ENCODE measurements around the gene COL4A2.

COL4A2 gene

GRCh38 chr13:110503979-110504499, 197.0 kb downstream of the COL4A2 start:
- no peak for DNase-seq

- DNase-seq = no peak
Observed at GRCh38 chr13:110505594-110505993, 198.5 kb downstream of the COL4A2 start.

- no peak for DNase-seq
Observed at GRCh38 chr13:110506396-110506795, 199.3 kb downstream of the COL4A2 start.

- no peak for DNase-seq
Observed at GRCh38 chr13:110506859-110507566, 199.9 kb downstream of the COL4A2 start.

DNA sequence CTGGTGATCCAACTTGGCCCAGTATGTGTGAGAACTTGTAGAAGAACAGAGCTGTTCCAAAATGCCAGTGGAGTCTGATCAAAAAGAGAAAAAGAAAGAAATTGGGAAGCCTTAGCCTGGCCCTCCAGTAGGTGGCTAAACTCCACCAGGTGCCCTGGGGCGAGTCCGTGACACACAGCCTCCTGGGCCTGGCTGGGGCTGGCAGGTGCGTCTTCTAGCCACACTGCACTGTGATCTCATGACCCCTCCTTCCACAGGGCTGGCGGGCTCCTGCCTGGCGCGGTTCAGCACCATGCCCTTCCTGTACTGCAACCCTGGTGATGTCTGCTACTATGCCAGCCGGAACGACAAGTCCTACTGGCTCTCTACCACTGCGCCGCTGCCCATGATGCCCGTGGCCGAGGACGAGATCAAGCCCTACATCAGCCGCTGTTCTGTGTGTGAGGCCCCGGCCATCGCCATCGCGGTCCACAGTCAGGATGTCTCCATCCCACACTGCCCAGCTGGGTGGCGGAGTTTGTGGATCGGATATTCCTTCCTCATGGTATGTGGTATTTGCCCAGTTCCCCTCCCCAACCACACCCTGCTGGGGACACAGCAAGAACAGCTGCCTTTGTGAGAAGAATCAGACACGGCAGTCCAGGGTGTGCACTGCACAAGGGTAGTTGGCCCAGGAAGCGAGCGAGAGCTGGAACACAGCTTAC, 200.7 kb downstream of the COL4A2 start:
- DNase-seq = no peak

DNA sequence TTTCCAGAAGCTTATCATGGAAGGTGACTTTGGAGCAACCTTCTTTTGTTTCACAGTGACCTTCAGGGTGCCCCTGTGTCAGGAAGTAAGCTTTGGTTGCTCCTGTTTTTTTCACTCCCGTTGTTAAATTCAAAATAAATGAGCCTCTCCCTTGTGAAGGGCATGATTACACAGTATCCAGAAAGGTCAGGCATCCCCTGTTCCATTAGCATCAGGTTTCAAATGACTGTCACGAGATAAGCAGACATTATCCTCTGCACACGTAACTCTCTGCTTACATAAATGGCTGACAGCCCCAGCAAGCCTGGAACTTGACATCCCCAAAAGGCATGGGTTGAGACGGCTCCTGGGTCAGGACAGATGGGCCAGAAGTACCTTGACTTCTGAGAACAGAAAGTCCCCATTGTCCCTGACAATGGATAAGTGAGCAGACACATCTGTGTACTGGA, 202.4 kb downstream of the COL4A2 start:
- DNase-seq = no peak

- DNase-seq = no peak
Observed at GRCh38 chr13:110509971-110510786, 203.1 kb downstream of the COL4A2 start.

- DNase-seq = no peak
Observed at GRCh38 chr13:110511509-110512181, 204.6 kb downstream of the COL4A2 start.

- DNase-seq = no peak
Observed at GRCh38 chr13:110512198-110512740, 205.2 kb downstream of the COL4A2 start.

- DNase-seq = no peak
Observed at GRCh38 chr13:110516500-110516899, 209.4 kb downstream of the COL4A2 start.

GRCh38 chr13:110517505-110518225, 210.6 kb downstream of the COL4A2 start:
- no peak for DNase-seq

- no peak for DNase-seq
Observed at GRCh38 chr13:110518226-110518525, 211.1 kb downstream of the COL4A2 start.

DNA sequence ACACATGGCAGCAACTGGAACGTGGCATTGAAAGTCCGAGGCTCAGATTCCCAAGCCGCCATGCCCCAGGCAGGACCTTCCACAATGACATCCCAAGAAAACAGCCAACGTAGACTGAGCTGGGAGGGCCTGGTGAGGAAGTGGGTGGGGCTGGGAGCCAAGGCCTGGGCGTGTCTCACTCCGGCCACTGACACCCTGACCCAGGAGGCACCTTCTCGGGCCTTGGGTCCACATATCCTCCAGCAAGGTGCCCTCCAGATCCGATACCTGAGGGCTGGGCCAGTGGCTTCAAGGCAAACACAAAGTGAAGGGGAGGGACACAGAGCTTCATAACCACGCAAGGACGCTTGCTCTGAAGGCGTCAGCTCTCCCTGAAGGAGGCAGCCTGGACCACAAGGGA, 211.5 kb downstream of the COL4A2 start:
- no peak for DNase-seq

DNA sequence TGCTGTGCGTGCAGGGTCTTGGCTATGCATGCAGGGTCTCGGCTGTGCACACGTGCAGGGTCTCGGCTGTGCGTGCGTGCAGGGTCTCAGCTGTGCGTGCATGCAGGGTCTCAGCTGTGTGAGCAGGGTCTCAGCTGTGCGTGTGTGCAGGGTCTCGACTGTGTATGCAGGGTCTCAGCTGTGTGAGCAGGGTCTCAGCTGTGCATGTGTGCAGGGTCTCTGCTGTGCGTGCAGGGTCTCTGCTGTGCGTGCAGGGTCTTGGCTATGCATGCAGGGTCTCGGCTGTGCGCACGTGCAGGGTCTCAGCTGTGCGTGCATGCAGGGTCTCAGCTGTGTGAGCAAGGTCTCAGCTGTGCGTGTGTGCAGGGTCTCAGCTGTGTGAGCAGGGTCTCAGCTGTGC, 212.0 kb downstream of the COL4A2 start:
- no peak for DNase-seq

DNA sequence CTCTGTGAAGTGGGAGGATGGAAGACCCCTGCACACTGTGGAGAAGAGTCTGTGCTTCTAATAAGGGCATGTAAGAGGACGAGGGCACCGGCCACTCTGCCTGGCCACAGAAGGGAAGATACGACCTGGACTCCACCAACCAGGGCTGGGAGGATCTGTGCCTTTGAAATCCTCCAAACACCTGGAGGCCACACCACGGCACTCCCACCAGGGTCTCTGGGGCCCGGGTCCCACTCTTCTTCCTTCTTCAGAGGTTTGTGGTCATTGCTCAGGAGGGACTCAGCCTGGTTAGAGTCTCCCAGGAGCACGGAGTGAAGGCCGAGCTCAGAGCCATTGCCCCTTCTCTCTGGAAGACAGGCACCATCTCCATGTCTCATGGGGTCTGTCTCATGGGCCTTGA, 212.4 kb downstream of the COL4A2 start:
- DNase-seq = no peak

GRCh38 chr13:110520431-110521295, 213.6 kb downstream of the COL4A2 start:
- DNase-seq = no peak

DNA sequence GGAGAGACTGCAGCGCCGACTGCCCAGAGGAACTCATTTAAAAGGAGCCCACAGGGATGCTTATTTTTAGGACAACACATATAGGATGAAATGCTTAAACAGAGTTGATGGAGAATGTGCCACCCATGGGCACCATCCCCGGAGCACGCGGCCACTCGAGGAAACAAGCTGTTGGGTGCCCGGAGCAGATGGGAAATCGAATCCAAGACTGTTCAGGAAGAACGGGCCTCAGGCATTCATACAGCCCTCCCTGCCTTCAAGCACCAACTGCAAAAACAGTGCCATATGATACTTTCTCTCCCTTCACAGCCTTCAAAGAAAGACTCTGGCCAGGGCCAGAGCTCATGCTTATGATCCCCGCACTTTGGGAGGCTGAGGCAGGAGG, 214.2 kb downstream of the COL4A2 start:
- no peak for DNase-seq

DNA sequence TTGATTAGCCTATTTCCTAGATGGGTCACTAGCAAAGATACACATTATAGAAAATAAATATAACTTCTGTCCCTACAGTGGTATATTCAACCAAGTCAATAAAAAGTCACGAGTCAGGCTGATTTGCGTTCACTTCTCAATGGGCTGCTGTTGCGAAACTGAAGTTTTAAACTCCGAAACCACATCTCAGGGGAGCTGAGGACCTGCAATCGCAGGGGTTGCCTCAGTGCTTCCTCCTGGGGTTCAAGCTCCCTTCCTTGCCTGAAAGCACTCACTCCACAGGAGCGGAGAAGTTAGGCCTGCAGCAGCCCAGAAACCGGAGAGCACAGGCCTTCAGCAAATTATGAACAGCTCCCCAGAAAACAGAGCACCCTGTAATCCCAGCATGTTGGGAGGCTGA, 214.9 kb downstream of the COL4A2 start:
- DNase-seq = no peak

DNA sequence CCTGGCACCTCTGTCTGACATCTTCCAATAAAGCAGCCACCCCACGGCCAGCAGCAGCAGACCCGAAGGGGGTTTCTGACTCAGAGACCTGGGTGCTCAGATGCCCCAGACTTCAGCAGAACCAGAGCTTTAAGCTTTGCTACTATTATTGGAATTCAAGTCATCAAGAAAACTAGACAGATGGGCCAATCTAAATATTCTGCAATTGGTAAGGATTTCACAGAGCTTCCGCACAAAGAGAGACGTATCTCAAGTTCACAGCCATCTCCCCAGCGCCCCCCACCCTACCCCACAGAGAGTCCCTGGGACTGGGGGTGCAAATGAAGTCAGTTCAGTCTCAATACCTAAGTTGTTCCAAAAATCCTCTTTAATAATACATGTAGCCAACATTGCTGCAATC, 215.6 kb downstream of the COL4A2 start:
- DNase-seq = no peak

GRCh38 chr13:110523180-110523579, 216.1 kb downstream of the COL4A2 start:
- no peak for DNase-seq
